Embryonic facial prominence (tissue), 1 donor: ENCODE data around the gene PID1.
"Not testable (repeated sequence)": the region's sequence is repeated elsewhere in the genome, so short reads cannot be mapped to it uniquely, and the experiment has no call there.

Source experiments
- DNase-seq: peaks from one replicate; pipeline ENCODE4 v3.0.0-alpha.2; 2016; ENCODE audit errors: extremely low spot score

The PID1 gene

DNA sequence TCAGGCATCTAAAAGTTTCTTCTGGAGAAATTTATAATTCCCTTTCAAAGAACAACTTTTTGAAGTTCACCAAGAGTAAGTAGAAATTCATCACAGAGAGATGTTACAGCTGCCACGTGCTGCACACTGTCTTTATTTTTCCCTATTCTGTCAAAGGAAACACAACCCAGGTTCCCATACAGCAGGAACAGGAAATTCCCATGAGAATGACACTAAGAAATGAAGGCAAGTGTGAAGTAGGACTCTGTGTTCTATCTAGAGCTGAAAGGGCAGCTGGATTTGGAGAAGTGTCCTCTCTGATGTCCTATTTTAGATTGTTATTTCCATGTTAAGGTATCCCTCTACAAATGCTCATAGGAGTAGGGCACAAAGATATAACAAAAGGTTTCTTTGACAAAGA, 58.8 kb downstream of the PID1 start:
- DNase-seq, result no peak

DNA sequence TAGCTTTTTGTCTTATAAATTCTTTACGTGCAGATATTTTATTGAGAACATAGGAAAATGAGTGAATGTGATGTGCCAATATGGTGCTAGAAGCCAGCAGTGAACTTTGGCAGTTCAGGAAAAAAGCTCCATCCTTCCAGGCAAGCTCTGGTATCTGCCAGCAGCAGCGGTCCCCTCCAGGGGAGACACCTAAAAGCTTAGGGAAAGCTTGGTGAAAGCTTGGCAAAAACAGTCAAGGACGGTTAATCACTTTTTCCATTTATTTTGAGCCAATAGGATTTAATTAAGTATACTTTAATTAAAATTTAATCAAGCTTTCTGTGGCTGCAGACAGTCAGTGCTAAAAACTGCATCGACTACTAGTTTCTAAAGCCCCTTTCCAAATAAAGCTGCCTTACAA, 60.4 kb downstream of the PID1 start:
- no peak for DNase-seq

DNA sequence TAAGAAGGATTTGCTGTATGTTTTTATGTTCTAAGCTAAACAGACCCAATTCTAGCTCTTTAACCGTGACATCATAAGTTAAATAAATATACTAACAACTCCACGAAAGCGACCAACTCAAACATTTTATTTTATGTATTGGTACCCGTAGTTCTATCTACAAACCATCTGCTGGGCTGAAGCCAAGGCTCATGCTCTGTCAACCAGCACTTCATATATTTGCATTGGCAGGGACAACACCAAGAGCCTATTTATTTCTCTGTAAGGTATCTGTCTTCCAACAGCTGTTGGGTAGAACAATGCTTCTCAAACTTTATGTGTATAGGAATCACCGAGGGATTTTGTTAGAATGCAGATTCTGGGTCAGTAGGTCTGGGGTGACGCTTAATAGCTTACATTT, 64.5 kb downstream of the PID1 start:
- no peak for DNase-seq

DNA sequence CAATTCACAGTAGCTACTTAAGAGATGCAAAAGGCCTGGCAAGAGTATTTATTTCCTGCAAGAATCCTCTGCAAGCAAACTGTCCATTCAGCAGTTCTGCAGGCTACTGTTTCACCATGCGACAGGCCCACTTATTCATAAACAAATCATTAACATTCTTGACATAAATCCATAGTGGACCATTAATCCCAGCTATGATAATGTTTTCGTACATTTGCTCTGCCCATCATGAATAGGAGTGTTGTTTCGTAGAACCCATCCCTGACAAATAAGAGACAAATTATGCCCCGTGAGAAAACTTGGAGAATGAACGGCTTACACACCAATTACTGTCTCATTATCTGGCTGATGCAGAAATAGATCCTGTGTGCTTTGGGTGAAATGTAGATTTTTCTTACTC, 65.4 kb downstream of the PID1 start:
- no peak for DNase-seq

DNA sequence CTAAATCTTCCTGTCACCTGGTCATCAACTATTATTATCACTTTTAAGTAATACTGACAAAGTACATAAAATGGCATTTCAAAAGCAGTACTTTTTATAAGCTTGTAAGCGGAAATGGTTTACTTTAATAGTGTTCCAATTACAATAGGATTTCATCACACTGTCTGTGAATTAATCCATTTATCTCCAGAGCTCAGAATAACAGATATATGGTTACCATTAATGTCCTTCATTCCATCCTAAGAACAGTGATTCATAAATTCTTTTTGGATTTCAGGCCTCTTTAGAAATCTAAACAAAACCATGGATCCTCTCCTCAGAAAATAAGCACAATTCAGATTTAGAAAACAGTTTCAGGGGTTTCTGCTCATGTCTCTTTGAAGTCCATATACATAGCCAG, 68.4 kb downstream of the PID1 start:
- DNase-seq, result no peak

DNA sequence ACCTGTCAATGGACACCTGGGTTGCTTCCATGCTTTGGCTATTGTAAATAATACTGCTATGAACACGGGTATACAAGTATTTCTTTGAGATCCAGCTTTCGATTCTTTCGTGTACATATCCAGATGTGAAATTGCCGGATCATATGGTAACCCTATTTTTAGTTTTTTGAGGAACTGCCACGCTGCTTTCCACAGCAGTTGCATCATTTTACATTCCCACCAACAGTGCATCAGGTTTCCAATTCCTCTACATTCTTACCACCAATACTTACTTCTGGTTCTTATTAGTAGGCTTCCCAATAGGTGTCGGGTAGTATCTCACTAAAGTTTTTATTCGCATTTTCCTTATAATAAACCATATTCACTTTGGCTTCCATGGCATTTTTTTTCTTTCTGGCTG, 69.6 kb downstream of the PID1 start:
- DNase-seq, result no peak

DNA sequence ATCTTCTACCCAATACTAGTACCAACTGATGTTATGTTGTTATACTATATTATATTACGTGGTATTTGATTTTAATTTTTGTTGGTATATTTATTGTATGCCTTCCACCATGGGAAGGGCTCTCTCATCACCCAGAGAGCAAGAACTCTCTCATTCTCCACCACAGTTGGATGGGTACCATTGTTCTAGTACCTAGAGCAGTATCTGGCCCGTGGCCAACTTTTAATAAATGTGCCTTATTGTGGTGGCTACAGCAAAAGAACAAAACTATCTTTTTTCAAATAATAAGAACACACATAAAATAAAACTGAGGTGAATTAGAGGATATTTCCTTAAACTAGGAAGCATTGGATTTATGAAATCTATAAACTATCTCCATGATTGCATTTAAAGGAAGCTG, 71.8 kb downstream of the PID1 start:
- DNase-seq, result no peak

DNA sequence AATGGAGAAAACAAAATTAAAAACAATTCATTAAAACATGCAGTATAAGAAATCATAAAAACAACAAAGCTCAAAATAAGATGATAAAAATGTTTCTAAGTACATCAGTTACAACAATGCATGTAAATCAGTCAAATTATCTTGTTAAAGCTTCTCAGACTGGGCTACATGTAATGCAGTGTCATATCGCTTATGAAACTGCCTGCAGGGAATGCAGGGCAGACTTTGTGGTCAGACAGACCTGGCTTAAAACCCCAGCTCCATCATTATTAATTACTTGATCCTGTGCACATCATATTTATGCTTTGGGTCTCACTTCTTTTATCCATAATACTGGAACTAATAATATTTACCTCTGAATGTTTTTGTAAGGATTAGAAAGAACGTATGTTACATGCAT, 74.6 kb downstream of the PID1 start:
- no peak for DNase-seq

DNA sequence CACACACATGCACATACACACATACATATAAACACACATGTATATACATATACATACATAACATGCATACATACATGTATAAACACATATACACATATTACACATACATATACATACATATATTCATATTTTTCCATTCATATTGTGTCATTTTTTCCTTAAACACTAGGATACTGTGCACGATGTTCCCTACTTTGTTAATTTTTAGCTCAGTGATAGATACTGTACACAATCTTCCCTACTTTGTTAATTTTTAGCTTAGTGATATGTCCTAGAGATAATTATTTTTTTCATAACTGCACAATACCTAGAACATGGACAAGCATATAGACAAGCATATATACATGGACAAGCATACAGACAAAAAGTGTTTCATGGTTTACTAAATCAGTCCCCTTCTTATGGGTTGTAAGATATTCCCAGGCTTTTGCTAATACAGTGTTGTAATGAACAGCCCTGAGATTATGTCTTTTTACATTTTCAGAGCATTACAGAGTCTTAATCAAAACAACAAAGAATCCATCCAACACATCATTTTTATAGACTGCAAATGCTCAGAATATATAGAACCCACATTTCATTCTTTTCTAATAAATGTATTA, 75.6 kb downstream of the PID1 start:
- DNase-seq, result no peak

DNA sequence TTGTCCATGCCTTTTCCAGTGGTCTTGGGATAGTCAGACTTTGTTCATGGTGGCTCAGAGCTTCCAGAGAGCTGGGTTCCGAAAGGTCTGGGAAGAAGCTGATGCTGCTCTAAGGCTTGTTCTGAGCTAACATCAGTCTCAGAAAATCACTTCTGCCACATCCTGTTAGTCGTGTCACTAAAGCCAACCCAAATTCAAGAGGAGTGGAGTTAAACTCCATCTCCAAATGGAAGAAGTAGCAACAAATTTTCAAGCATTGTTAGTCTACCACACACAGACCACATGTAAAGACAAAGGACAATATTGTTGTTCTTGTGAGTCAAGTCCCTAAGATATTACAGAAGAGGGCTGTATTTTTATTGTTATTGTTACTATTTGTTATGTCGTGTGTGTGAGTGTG, 77.8 kb downstream of the PID1 start:
- no peak for DNase-seq

DNA sequence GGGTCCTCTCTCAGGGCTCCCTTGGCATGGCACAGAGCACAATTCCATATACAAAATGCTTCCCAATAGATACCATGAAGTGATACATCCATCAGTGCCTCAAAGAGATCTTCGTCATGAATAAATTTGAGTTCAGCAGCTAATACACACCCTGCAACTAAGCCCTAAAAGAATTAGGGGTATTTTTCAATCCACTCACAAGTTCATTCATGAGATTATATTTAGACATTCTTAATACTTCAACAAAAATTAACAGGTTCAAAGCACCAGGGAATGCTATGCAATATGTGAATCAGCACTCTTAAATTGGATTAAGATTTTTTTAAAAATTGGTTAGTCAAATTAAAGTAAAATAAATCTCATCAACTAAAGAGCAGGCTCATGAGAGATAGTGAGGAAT, 79.7 kb downstream of the PID1 start:
- no peak for DNase-seq

DNA sequence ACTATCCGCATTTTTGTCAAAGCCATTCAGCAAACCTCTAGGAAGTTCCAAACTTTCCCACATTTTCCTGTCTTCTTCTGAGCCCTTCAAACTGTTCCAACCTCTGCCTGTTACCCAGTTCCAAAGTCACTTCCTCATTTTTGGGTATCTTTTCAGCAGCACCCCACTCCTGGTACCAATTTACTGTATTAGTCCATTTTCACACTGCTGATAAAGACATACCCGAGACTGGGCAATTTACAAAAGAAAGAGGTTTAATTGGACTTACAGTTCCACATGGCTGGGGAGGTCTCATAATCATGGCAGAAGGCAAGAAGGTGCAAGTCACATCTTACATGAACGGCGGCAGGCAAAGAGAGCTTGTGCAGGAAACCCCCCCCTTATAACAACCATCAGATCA, 84.0 kb downstream of the PID1 start:
- DNase-seq, result not testable (repeated sequence)

DNA sequence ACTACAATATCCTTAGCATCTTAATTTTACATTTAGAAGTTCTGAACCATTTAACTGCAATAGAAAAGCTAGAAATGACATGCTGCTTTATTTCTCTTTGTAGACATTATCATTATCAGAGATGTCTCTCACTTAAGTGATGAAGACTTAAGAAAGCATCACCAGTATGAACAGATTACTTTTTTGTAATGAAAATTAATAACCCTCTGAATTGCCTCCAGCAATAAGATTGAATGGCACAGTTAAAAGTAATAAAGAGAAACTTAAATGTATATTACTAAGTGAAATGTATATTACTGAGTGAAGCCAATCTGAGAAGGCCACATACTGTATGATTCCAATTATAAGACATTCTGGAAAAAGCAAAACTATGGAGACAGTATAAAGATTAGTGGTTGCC, 89.4 kb downstream of the PID1 start:
- DNase-seq, result no peak

DNA sequence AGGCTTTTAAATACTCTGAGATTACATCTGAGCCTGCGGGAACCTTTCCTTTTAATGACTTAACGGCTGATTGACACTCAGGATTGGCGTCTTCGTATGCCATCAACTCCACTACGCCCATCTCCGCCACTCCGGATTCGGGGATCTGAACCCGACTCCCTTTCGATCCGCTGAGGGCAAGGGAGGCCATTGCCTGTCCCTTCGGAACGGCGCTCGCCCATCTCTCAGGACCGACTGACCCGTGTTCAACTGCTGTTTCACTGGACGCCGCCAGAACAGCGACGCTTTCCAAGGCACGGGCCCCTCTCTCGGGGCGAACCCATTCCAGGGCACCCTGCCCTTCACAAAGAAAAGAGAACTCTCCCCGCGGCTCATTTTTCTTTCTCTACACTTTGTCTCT, 90.4 kb downstream of the PID1 start:
- DNase-seq, result no peak

DNA sequence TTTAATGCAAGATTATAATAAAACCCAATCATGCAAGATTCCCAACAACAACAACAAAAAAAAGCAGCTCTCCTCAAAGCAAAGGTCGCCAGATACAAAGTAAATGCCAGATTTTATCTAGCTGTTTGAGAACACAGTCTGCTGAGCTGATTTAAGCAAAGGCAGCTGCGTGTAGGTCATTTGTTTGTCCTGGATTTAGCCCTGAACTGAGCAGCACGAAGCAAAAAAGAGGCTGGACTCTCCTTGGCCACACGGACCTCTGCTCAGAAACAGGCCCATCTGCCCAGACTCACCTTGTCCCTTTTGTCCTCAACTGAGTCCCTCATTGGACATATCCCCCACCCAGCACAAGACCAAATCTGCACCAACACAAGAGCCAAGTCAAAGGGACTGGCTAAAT, 91.5 kb downstream of the PID1 start:
- no peak for DNase-seq

DNA sequence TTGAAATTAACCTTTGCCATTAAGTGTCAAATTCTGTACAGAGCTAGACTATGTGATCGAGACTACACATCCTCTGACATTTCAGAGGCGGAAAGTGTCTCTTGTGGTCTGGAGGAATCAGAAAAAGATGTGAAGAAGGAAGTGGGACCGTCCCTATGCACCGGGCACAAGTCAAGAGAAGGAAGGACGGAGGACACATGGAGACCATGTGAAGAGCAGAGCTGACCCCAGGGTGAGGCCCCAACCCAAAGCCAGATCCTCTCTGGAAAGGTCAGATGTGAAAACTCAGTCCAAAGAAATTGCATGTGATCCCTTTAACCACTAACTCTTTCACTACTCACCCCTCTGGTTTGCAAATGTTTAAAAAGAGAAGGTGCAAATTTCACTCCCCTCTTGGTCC, 92.4 kb downstream of the PID1 start:
- no peak for DNase-seq

DNA sequence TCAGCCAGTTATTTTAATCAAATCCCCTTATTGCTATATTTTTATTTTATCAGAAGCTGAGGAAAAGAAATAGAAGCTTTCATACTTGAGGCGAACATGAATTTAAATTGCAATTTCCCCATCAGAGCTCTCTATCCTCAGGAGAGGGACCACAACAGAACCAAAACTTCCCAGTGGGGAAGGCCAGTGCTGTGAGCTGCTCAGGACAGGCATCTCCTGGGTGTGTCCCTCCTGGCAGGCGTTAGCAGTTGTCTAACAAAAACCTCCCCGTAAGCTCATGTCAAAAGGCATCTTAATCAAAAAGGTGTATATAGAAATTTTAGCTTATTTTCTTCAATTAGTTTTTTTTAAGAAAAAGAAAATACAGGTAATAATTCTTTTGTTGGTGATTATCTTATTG, 93.0 kb downstream of the PID1 start:
- DNase-seq, result no peak

DNA sequence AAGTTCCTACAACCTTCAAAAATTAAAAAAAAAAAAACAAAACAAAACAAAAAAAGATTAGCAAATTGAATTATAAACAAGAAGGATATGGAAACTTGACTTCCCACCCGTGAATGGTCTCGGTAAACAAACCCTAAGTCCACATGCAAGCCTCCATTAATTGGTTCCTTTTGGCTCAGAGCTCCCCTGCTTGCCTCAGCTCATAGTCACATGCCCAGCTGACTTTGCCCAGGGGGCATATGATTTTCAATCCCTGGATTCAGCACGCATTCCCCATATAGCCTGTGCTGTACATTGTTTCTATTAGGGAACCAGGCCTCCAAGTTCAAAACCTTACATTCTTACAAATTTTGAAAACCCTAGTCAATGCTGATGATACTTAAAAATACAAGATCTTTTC, 95.0 kb downstream of the PID1 start:
- DNase-seq, result no peak

DNA sequence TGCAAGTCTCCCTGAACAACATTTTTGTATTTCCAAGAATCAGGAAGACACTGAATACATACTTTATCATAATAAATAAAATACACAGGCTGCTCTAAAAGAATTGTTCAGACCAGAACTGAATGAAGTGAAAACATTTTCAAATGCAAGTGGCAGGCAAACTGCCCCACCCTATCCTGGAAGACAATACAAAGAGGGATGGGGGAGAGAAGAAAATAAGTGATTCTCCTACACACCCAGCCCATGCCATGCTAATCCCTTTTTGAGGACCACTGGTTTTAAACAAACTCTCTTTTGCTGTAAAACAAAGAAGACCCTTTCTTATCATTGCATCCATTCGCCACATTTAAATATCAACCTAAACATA, 95.6 kb downstream of the PID1 start:
- no peak for DNase-seq

DNA sequence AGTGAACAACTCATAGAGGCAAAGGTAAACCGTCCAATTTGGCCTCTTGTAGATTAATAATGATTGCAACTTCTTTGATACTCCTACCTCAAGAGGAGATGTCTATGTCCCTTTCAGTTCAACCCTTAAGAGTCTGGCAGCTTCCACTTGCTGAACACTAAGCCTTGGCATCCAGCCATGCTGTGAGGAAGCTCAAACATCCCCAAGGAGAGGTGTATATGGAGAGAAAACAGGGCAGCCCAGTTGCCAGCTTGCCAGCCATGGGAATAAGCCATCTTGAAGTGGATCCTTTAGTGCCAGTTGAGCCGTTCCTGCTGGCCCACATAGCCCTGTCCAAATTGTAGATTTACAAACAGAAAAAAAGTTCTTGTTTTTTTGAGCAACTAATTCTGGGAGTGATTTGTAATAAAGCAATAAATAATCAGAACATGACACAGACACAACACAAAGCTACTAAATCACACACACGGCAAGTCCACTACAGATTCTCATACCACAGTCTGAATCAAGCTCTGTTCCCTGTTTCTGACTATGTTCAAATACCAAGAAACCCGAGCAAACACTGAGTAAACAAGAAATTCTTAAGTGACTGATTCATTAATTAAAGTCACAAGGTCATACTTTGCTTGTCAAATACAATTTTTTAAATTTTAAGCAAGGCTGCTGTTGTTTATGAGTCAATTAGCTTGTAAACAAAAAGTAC, 96.1 kb downstream of the PID1 start:
- no peak for DNase-seq

DNA sequence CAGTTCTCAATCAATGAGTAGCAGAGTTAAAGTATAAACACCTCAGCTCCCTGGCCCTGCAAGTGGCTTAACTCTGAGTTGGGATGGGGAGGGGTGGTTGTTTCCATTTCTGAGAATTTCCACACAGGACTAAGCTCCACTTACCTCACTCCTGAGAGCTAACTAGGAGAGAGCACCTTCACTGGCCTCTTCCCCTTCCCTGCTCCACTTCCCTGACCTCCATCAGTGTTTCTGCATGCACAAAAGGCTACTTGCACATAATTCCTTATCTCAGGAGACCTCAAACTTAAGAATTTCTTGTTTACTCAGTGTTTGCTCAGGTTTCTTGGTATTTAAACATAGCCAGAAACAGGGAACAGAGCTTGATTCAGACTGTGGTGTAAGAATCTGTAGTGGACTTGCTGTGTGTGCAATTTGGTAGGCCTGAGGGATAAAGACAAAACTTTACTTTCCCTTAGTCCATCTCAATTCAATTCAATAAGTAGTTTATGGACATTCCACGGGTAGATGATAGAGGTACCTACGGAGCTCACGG, 97.2 kb downstream of the PID1 start:
- no peak for DNase-seq

DNA sequence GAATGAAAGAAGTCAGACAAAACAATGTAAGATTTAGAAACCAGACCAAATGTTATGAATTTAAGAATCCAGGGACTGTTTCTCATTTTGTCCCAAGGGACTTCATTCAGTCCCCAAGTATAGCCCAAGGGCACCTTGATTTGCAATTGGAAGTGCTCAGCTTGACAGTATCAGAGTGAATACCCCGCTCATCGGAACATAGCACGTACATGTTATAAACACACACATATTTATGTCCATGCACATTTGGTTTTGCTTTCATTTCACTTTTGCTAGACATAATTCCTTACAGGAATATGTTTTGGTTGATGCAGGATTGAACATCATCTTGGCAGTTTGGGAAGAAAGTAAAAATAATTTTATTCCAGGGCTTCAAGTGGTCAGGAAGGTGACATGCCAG, 100.2 kb downstream of the PID1 start:
- no peak for DNase-seq

DNA sequence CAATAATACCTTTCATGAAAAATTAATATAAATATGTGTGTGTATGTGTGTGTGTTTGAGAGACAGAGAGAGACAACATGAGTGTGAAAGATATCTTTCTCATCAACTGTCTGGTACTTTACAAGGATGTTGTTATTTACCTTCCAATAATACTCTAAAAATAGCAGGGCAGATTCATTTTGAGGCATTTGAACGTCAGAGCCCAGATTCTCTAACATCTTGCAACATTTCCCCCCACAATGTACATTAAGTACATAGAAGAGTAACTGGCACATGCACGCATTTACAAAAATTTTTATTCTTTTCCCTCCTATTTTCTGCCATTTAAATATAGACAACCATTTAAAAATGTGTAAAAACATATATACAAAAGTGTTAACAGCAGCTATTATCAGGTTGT, 100.9 kb downstream of the PID1 start:
- DNase-seq, result no peak

DNA sequence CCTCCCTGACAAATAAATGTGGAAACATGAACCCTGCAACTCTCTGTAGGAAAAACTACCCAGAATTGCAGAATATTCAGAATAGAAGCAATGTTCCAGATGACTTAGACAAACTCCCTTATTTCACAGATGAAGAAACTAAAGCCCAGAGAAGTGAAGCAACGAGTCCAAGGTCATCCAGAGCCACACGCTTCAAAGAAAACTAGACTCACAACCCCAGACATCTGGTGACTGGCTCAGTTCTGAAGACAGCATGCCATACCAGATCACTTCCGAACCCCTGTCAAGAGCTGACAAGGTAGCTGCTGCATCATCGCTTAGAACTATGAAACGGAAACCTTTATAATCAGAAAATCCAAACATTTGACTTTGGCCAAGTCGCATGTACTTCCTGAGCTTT, 101.3 kb downstream of the PID1 start:
- DNase-seq, result no peak
